Trophoblast cell (in vitro differentiated cells and primary cell): ENCODE results near the gene EGFL8.

Experiments
- DNase-seq, 2 donors: peaks; one replicate each; pipeline ENCODE4 v3.0.0-alpha.2; 2016
- H2AFZ ChIP-seq: 2 replicates; pipeline ENCODE4 v1.6.1; 2013; ENCODE audit warnings: low read length, moderate library complexity, mild to moderate bottlenecking; ENCODE audit not compliant: insufficient read depth, poor library complexity
- H2AK5ac ChIP-seq: 2 replicates; pipeline ENCODE4 v1.6.1; 2013; ENCODE audit warnings: mild to moderate bottlenecking, low read length
- H2BK120ac ChIP-seq: 2 replicates; pipeline ENCODE4 v1.6.1; 2013; ENCODE audit warnings: low read length, mild to moderate bottlenecking, moderate library complexity; ENCODE audit not compliant: insufficient read depth, poor library complexity
- H2BK12ac ChIP-seq: 2 replicates; pipeline ENCODE4 v1.6.1; 2013; ENCODE audit warnings: mild to moderate bottlenecking, low read length, moderate library complexity
- H2BK5ac ChIP-seq: 2 replicates; pipeline ENCODE4 v1.6.1; 2013; ENCODE audit warnings: low read length, low read depth, moderate library complexity, mild to moderate bottlenecking; ENCODE audit not compliant: poor library complexity
- H3K14ac ChIP-seq: 2 replicates; pipeline ENCODE4 v1.6.1; 2013; ENCODE audit warnings: mild to moderate bottlenecking, low read length
- H3K18ac ChIP-seq: 2 replicates; pipeline ENCODE4 v1.6.1; 2013; ENCODE audit warnings: mild to moderate bottlenecking, low read length
- H3K23ac ChIP-seq: 2 replicates; pipeline ENCODE4 v1.6.1; 2013; ENCODE audit warnings: low read length
- H3K27ac ChIP-seq: 2 replicates; pipeline ENCODE4 v1.5.1; 2013; ENCODE audit warnings: low read depth, mild to moderate bottlenecking, inconsistent platforms, low read length, moderate library complexity
- H3K27me3 ChIP-seq: 2 replicates; pipeline ENCODE4 v1.6.1; 2013; ENCODE audit warnings: inconsistent platforms, mild to moderate bottlenecking, low read length, moderate library complexity; ENCODE audit not compliant: insufficient read depth
- H3K36me3 ChIP-seq, 2 experiments: 1 replicate in 1 of 2; 2 replicates in 1 of 2; pipeline ENCODE4 v1.6.1; 2013; ENCODE audit warnings: low read length in 2 of 2, mild to moderate bottlenecking in 2 of 2, moderate library complexity in 1 of 2; ENCODE audit not compliant: insufficient read depth in 2 of 2, control insufficient read depth in 1 of 2
- H3K4ac ChIP-seq: 2 replicates; pipeline ENCODE4 v1.6.1; 2013; ENCODE audit warnings: low read depth, mild to moderate bottlenecking, low read length, moderate library complexity
- H3K4me1 ChIP-seq, 2 experiments: 1 replicate in 1 of 2; 2 replicates in 1 of 2; pipeline ENCODE4 v1.6.1; 2013; ENCODE audit warnings: low read length in 2 of 2, mild to moderate bottlenecking in 2 of 2, moderate library complexity in 1 of 2; ENCODE audit not compliant: insufficient read depth in 2 of 2, control insufficient read depth in 1 of 2
- H3K4me2 ChIP-seq: 2 replicates; pipeline ENCODE4 v1.6.1; 2013; ENCODE audit warnings: inconsistent platforms, mild to moderate bottlenecking, low read length, moderate library complexity
- H3K4me3 ChIP-seq: 2 replicates; pipeline ENCODE4 v1.5.1; 2013; ENCODE audit warnings: mild to moderate bottlenecking, low read depth, low read length, inconsistent platforms
- H3K79me1 ChIP-seq: one replicate; pipeline ENCODE4 v1.6.1; 2013; ENCODE audit warnings: low read length
- H3K79me2 ChIP-seq: 2 replicates; pipeline ENCODE4 v1.6.1; 2013; ENCODE audit warnings: low read length, mild to moderate bottlenecking; ENCODE audit not compliant: control insufficient read depth, insufficient read depth, poor library complexity
- H3K9ac ChIP-seq: 2 replicates; pipeline ENCODE4 v1.6.1; 2013; ENCODE audit warnings: mild to moderate bottlenecking, low read length
- H3K9me3 ChIP-seq: 2 replicates; pipeline ENCODE4 v1.6.1; 2013; ENCODE audit warnings: low read depth, mild to moderate bottlenecking, control low read depth, inconsistent platforms, low read length; ENCODE audit not compliant: insufficient read depth
- H4K12ac ChIP-seq: 2 replicates; pipeline ENCODE4 v1.6.1; 2013; ENCODE audit warnings: low read depth, mild to moderate bottlenecking, low read length, moderate library complexity
- H4K8ac ChIP-seq: 2 replicates; pipeline ENCODE4 v1.6.1; 2013; ENCODE audit warnings: low read depth, mild to moderate bottlenecking, low read length, moderate library complexity
- H4K91ac ChIP-seq: one replicate; pipeline ENCODE4 v1.6.1; 2013; ENCODE audit warnings: low read depth, mild to moderate bottlenecking, low read length, moderate library complexity
- WGBS: extraction: QIAGEN DNeasy Blood & Tissue Kit; methylation state at CpG from one replicate; pipeline ENCODE4 v1.1.7; 2013; ENCODE audit warnings: missing lambda C conversion rate; ENCODE audit not compliant: insufficient read length, insufficient coverage; ENCODE audit errors: extremely low coverage; 5-methylcytosine and 5-hydroxymethylcytosine counted together

The EGFL8 gene

DNA sequence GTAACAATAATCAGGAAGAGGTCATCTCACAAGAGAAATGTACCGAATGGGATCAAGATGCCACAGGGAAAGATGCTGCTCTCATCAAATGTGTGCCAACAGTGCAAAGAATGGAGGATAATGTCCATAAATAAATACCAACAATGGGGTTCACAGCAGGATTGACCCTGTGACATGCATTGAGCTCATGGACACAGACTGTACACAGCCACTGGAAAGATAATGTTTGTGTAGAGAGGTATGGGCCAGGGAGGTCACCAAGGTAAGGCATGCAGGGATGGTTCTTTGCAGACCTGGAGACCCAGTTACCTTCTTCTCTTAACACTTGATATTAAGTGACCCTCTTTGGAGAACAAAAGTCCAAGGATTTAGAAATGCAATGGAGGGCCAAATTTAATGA is 10.0 kb downstream of the EGFL8 start:
- Histone ChIP-seq H2BK5ac (no peak overlapping the region), H4K91ac (no peak overlapping the region), H3K18ac (no peak overlapping the region), H3K79me1 (peaks cover 14% of the 10 kb centered on the region), H3K23ac (no peak overlapping the region), H4K8ac (no peak overlapping the region), H3K4me3 (no peak overlapping the region), H3K14ac (no peak overlapping the region), H3K36me3 (peaks cover 19 to 22% of the 10 kb centered on the region in 2 experiments), H2BK120ac (no peak overlapping the region), H2AFZ (no peak overlapping the region), H3K4me2 (no peak overlapping the region), H3K79me2 (peaks cover 10% of the 10 kb centered on the region), H3K4me1 (peaks cover 13 to 32% of the 10 kb centered on the region in 2 experiments), H3K27me3 (no peaks in the 10 kb centered on the region), H3K9me3 (no peaks in the 10 kb centered on the region), H4K12ac (no peak overlapping the region), H3K9ac (no peak overlapping the region), H2BK12ac (no peak overlapping the region), H3K4ac (no peak overlapping the region), H2AK5ac (no peak overlapping the region), H3K27ac (no peak overlapping the region)
- no peak for DNase-seq
- no CpG with 5 or more reads among the region's 1 CpG for WGBS

DNA sequence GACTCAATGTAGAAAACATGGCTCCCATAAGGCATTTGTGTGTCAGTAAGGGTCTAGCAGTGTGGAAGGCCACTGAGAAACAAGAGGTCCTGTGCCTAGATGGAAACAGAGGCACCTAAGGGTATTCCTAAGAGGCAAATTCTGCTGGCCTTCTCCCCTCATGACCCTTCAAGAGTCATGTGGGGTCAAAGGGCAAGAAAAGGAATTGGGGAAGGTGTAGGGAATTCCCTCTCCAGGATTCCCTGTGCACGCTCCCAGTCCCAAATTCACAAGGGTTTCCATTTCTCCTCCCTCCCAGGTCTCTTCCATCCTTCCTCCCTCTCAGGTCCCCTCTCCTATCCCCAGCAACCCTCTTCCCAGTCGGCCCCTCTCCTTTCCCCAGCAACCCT is 10.9 kb downstream of the EGFL8 start:
- H2BK12ac ChIP-seq = no peak overlapping the region
- H3K14ac ChIP-seq = peak overlapping the region; percentile 96
- no peaks in the 10 kb centered on the region for H3K9me3 ChIP-seq
- H2AFZ ChIP-seq = peak overlapping the region; percentile 97
- H3K23ac ChIP-seq = no peak overlapping the region
- peaks cover 13 to 32% of the 10 kb centered on the region in 2 experiments for H3K4me1 ChIP-seq
- no peaks in the 10 kb centered on the region for H3K27me3 ChIP-seq
- no peak overlapping the region for H3K27ac ChIP-seq
- peak overlapping the region; percentile 55 for H2BK5ac ChIP-seq
- peaks cover 13 to 19% of the 10 kb centered on the region in 2 experiments for H3K36me3 ChIP-seq
- peak overlapping the region; percentile 96 for H3K18ac ChIP-seq
- H2AK5ac ChIP-seq = peak overlapping the region; percentile 97
- DNase-seq = no peak
- peak overlapping the region; percentile 94 for H4K91ac ChIP-seq
- peaks cover 14% of the 10 kb centered on the region for H3K79me1 ChIP-seq
- peak overlapping the region; percentile 92 for H3K4ac ChIP-seq
- no CpG with 5 or more reads among the region's 2 CpGs for WGBS
- H3K4me3 ChIP-seq = peak overlapping the region; percentile 88
- H4K8ac ChIP-seq = peak overlapping the region; percentile 93
- H4K12ac ChIP-seq = peak overlapping the region; percentile 97
- peak overlapping the region; percentile 95 for H3K9ac ChIP-seq
- peak overlapping the region; percentile 87 for H2BK120ac ChIP-seq
- peaks cover 10% of the 10 kb centered on the region for H3K79me2 ChIP-seq
- H3K4me2 ChIP-seq = peak overlapping the region; percentile 77

DNA sequence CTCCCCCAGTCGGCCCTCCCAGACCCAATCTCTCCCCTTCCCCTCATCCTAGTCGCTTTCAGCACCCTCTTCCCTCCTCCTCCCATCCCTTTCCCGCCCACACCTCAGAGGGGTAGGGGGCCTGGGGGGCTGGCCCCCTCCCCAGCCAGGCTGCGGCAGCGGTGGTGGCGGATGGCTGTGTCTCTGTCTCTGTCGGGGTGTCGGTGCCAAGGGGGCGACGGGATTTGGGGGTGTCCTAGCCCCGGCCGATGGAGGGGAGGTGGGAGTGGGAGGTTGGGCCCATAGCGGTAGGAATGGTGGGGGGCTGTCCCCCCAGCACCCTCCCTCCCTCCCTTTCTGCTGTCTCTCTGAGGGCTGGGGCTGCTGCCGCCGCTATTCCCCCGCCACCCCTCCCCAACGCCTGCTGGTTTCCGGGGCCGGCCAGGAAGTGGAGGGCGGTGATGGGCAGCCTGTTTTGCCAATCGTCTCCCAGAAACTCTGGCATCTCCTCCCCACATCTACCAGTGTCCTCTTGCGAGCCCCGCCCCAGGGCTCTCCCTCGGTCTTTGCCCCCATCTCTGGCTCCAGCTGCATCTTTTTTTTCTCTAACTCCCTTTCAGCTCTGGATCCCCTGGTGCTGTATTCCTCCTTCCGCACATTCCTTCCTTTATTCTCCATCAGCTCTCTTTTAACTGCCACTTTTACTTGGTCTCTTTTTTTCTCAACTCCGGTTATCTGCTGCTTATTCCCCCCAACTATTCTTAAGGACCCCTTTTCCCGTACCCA is 11.5 kb downstream of the EGFL8 start, which contains the start of gene AGPAT1:
AGPAT1 (minus strand) TSS at position 374 of the 765 bp plus-strand sequence. CDS start 4,588 bp downstream, outside the sequence.
- Histone ChIP-seq H2AFZ (peak within 1 kb of the TSS; percentile 97), H3K4ac (peak within 1 kb of the TSS; percentile 92), H3K4me3 (peak within 1 kb of the TSS; percentile 88), H3K14ac (peak within 1 kb of the TSS; percentile 96), H3K27ac (peak within 1 kb of the TSS; percentile 91), H2AK5ac (peak within 1 kb of the TSS; percentile 97), H4K91ac (peak within 1 kb of the TSS; percentile 94), H4K12ac (peak within 1 kb of the TSS; percentile 97), H3K36me3 (peaks cover 9 to 14% of the 10 kb centered on the region in 2 experiments), H3K9ac (peak within 1 kb of the TSS; percentile 95), H3K4me2 (peak within 1 kb of the TSS; percentile 79), H3K18ac (peak within 1 kb of the TSS; percentile 96), H3K23ac (no peak within 1 kb of the TSS), H2BK120ac (peak within 1 kb of the TSS; percentile 87), H3K79me2 (peaks cover 10% of the 10 kb centered on the region), H4K8ac (peak within 1 kb of the TSS; percentile 93), H3K9me3 (no peaks in the 10 kb centered on the region), H3K27me3 (no peaks in the 10 kb centered on the region), H3K79me1 (peaks cover 14% of the 10 kb centered on the region), H2BK12ac (peak within 1 kb of the TSS; percentile 55), H3K4me1 (peaks cover 13 to 32% of the 10 kb centered on the region in 2 experiments), H2BK5ac (peak within 1 kb of the TSS; percentile 55)
- peak; percentile 95 to 97 for DNase-seq
- no CpG with 5 or more reads among the region's 27 CpGs for WGBS

DNA sequence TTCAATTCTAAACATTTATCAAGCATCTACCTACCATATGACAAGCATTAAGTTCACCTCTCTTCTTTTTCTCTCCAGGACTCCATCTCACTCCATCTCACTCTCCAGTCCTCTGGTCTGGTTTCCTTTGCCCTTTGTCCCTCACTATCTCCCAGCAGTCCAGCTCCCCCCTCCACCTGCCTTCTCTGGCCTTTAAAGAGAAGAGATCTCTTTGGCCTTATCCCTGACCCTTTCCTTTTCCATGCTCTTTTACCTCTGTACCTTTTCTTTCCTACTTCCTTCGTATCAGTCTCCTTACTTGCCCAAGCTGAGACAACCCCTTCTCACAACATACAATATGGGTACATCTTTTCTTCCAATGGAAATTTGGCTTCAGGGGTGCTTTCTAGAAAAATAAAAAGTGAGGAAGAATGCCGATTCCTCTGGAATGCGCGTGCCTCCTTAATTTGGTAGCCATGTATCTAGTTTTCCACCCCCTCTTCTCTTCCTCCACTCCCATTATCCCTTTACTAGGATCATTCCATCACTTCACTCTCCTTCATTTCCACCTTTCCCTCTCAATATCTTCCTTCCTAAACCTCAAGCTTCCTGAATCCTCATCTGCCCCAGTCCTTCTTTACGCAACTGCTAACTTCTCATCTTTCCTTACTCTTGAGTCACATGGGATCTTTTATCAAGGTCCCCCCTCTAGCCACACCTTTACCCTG is 12.2 kb downstream of the EGFL8 start:
- Histone ChIP-seq H3K23ac (no peak overlapping the region), H3K27ac (peak overlapping the region; percentile 91), H4K8ac (peak overlapping the region; percentile 91), H3K4ac (no peak overlapping the region), H2AFZ (peak overlapping the region; percentile 37), H3K18ac (no peak overlapping the region), H3K4me2 (peak overlapping the region; percentile 79), H3K36me3 (peaks cover 10 to 14% of the 10 kb centered on the region in 2 experiments), H2AK5ac (peak overlapping the region; percentile 69), H2BK5ac (peak overlapping the region; percentile 62), H3K27me3 (no peaks in the 10 kb centered on the region), H3K9ac (peak overlapping the region; percentile 6), H4K12ac (peak overlapping the region; percentile 39), H3K4me3 (no peak overlapping the region), H3K9me3 (no peaks in the 10 kb centered on the region), H3K79me2 (peaks cover 10% of the 10 kb centered on the region), H3K4me1 (peaks cover 13 to 32% of the 10 kb centered on the region in 2 experiments), H3K79me1 (peaks cover 14% of the 10 kb centered on the region), H2BK120ac (peak overlapping the region; percentile 8), H4K91ac (peak overlapping the region; percentile 86), H3K14ac (peak overlapping the region; percentile 76), H2BK12ac (peak overlapping the region; percentile 55)
- DNase-seq = peak; percentile 9 to 11
- WGBS = no CpG with 5 or more reads among the region's 5 CpGs
